A549 treated with dexamethasone at 1 μM for 4 hours (cell line): ENCODE results near the gene CCT4. TPM values are rescaled to one million over a fixed set of nuclear protein-coding genes. Genes with fewer than 3 reads are reported as not detected.

Source experiments
- total RNA-seq: library from RNA; stranded (reverse); fragments of 200-300 nt; extraction: Qiagen RNA extraction; gene quantifications from 5 replicates; pipeline ENCODE4 v1.2.3, GENCODE V29; 2022

The CCT4 gene, protein sequence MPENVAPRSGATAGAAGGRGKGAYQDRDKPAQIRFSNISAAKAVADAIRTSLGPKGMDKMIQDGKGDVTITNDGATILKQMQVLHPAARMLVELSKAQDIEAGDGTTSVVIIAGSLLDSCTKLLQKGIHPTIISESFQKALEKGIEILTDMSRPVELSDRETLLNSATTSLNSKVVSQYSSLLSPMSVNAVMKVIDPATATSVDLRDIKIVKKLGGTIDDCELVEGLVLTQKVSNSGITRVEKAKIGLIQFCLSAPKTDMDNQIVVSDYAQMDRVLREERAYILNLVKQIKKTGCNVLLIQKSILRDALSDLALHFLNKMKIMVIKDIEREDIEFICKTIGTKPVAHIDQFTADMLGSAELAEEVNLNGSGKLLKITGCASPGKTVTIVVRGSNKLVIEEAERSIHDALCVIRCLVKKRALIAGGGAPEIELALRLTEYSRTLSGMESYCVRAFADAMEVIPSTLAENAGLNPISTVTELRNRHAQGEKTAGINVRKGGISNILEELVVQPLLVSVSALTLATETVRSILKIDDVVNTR
- total RNA-seq: 296 to 312 TPM (median 310 TPM) in 5 replicates

GRCh38 chr2:61888267-61889055 lies at the start of gene CCT4:
Gene CCT4 (minus strand): TSS chr2:61888656. CDS start chr2:61888507, 149 bp downstream.

GRCh38 chr2:61905372-61906185 lies 17.1 kb upstream of the CCT4 start, which contains the start of gene COMMD1:
Gene COMMD1 (plus strand): TSS chr2:61905674. CDS start chr2:61905679, 5 bp downstream.

DNA sequence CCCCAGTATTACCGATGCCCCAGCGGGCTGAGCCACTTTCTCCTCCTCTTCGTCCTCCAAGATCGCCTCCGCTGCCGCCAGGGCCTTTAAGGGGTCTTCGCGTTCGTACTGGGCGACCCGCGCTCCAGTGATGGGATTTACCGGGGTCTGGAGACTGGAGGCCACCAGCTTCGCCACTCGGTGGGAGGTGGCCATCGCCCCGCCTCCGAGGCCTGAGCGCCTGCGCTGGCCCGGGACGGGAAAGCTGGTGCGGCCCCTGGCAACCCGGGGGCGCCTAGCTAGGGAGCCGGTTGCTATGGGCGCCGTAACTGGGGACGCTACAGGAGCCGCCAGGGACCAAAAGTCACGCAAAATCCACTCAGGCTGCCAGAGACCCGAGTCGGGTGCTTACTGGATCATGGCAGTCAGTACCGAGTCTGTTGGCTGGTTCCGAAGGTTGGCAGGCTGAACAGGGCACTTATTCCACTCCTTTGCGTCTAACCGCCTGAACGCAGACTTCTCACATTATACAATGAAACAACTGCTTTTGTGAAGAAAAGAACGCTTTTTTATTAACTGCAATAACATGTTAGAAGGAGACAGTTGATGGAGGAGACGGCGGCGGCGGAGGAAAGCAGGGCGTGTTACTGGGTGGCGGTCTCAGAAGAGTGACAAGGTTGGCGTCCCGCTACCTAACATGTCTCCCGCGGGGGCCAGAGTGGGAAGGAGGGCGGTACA lies 34.5 kb downstream of the CCT4 start, which contains the start of gene FAM161A:
Gene FAM161A (minus strand): TSS at position 214 of the 717 bp plus-strand sequence. CDS start 19 bp downstream, at position 195.

Other genes starting within 250 kb of the CCT4 start
- gene FAM161A, start 34.6 kb downstream of the CCT4 start, total RNA-seq: 6.0 to 9.9 TPM (median 8.7 TPM) in 5 replicates
- gene COMMD1, start 17.0 kb upstream of the CCT4 start, total RNA-seq: 38.5 to 47.6 TPM (median 41.5 TPM) in 5 replicates